ENCODE data around the gene BAG5.

Gene BAG5

GRCh38 chr14:103530390-103530789 lies 32.1 kb downstream of the BAG5 start:
- Histone ChIP-seq H3K4me3 (ENCODE audit: low read depth, low read length) (no peak overlapping the region), H3K27ac (no peak overlapping the region), H3K27me3 (replicated peaks) (no peaks in the 10 kb centered on the region), H3K36me3 (replicated peaks) (peaks cover 6% of the 10 kb centered on the region)
- TF ChIP-seq, protein P1, sequence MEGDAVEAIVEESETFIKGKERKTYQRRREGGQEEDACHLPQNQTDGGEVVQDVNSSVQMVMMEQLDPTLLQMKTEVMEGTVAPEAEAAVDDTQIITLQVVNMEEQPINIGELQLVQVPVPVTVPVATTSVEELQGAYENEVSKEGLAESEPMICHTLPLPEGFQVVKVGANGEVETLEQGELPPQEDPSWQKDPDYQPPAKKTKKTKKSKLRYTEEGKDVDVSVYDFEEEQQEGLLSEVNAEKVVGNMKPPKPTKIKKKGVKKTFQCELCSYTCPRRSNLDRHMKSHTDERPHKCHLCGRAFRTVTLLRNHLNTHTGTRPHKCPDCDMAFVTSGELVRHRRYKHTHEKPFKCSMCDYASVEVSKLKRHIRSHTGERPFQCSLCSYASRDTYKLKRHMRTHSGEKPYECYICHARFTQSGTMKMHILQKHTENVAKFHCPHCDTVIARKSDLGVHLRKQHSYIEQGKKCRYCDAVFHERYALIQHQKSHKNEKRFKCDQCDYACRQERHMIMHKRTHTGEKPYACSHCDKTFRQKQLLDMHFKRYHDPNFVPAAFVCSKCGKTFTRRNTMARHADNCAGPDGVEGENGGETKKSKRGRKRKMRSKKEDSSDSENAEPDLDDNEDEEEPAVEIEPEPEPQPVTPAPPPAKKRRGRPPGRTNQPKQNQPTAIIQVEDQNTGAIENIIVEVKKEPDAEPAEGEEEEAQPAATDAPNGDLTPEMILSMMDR (IDR thresholded peaks at IDR 0.05; ENCODE audit: low read depth, low read length, missing control alignments): no peak
- DNase-seq: no peak
- in situ Hi-C loops (cut with HindIII; ENCODE audit: low pct_ligation_motif_present, low sequenced_read_pairs): no loop called here

- TF ChIP-seq, protein P1 (IDR thresholded peaks at IDR 0.05; ENCODE audit: low read depth, low read length, missing control alignments): no peak
- Histone ChIP-seq H3K27ac (peak overlapping the region; percentile 73), H3K36me3 (replicated peaks) (peaks cover 5% of the 10 kb centered on the region), H3K4me3 (ENCODE audit: low read depth, low read length) (peak overlapping the region; percentile 86), H3K27me3 (replicated peaks) (no peaks in the 10 kb centered on the region)
- in situ Hi-C loops (cut with HindIII; ENCODE audit: low pct_ligation_motif_present, low sequenced_read_pairs): no loop called here
- no peak for DNase-seq
Observed at GRCh38 chr14:103529383-103530365, 32.8 kb downstream of the BAG5 start.

DNA sequence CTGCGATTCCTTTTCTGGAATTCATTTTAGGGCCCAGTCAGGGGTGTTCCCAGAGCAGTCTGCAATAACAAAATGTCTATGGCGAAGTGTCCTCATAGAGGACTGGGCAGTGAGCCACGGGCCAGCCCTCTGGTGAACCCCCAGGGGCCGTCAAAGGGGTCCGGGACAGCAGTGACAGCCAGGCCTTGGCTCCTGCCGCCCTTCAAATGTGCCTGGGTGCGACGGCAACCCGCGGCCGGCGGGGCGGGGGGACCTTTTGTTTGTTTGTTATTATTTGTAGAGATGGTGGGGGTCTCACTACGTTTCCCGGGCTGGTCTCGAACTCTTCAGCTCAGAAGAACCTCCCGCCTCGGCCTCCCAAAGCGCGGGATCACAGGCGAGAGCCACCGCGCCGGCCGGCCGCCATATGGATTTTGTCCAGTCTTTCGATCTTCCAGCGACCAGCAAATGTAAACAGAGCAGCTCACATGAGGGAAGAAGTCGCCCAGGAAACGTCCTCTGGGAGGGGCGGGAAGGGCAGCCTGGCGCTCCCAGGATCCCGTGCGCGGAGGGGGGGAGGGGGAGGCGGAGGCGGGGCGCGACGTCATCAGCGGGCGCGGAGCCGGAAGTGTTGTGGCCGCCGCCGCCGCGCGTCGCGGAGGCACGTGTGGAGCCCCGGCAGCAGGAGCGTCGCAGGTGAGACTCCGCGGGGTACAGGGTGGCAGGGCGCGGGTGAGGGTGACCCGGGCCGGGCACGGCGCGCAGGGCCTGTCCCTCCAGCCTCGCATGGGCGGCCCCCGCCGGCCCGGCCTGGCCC lies 33.7 kb downstream of the BAG5 start, which contains the start of gene TRMT61A:
TRMT61A (plus strand) TSS at position 610 of the 796 bp plus-strand sequence. CDS start 783 bp downstream, outside the sequence.
- peak within 1 kb of the TSS; percentile 86 for H3K4me3 ChIP-seq (ENCODE audit: low read depth, low read length)
- H3K27me3 ChIP-seq (replicated peaks): no peaks in the 10 kb centered on the region
- TF ChIP-seq, protein P1 (IDR thresholded peaks at IDR 0.05; ENCODE audit: low read depth, low read length, missing control alignments): no peak
- peak within 1 kb of the TSS; percentile 73 for H3K27ac ChIP-seq
- DNase-seq: peak; percentile 83
- no peaks in the 10 kb centered on the region for H3K36me3 ChIP-seq (replicated peaks)
- in situ Hi-C loops (cut with HindIII; ENCODE audit: low pct_ligation_motif_present, low sequenced_read_pairs): no loop called here

DNA sequence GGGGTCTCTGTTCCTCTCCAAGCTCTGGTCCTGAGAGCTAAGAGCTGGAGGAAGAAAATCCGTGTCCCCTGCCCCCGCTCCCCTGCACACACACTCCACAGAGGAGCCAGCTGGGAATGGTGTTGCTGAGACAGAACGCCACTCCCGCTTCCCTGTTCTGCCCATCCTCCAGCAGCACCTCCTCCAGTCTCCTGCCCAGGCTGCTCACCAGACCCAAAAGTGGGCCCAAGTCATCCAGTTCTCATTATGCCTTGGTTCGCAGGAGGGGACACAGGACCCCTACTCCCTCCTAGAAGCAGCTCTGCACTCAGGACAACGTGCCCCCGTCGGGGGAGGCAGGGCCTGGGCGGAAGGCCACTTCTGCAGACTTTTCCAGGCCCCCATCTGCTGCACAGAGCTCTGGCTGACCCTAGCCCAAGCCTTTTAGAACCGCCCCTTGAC lies 34.3 kb downstream of the BAG5 start:
- no peak for DNase-seq
- peak overlapping the region; percentile 73 for H3K27ac ChIP-seq
- in situ Hi-C loops (cut with HindIII; ENCODE audit: low pct_ligation_motif_present, low sequenced_read_pairs): no loop called here
- H3K27me3 ChIP-seq (replicated peaks): peaks cover 2% of the 10 kb centered on the region
- no peaks in the 10 kb centered on the region for H3K36me3 ChIP-seq (replicated peaks)
- peak overlapping the region; percentile 86 for H3K4me3 ChIP-seq (ENCODE audit: low read depth, low read length)
- TF ChIP-seq, protein P1 (IDR thresholded peaks at IDR 0.05; ENCODE audit: low read depth, low read length, missing control alignments): no peak

- H3K36me3 ChIP-seq (replicated peaks): no peaks in the 10 kb centered on the region
- in situ Hi-C loops (cut with HindIII; ENCODE audit: low pct_ligation_motif_present, low sequenced_read_pairs): no loop called here
- TF ChIP-seq, protein P1 (IDR thresholded peaks at IDR 0.05; ENCODE audit: low read depth, low read length, missing control alignments): no peak
- H3K27me3 ChIP-seq (replicated peaks): peaks cover 7% of the 10 kb centered on the region
- no peak overlapping the region for H3K27ac ChIP-seq
- H3K4me3 ChIP-seq (ENCODE audit: low read depth, low read length): no peak overlapping the region
- DNase-seq: peak; percentile 22
Observed at GRCh38 chr14:103527408-103528145, 34.9 kb downstream of the BAG5 start.

Measured in brain microvascular endothelial cell (primary cell).